Fibroblast of peridontal ligament (primary cell): ENCODE data around the gene BCO2.
A peak's percentile ranks its signal among the peaks of the same experiment; 100 is the strongest.

Experiments used
- DNase-seq: peaks from one replicate; pipeline ENCODE4 v3.0.0-alpha.2; 2010; ENCODE audit errors: extremely low read depth

The BCO2 gene

GRCh38 chr11:112248201-112248600 is 72.9 kb downstream of the BCO2 start:
- DNase-seq: peak; percentile 63

DNA sequence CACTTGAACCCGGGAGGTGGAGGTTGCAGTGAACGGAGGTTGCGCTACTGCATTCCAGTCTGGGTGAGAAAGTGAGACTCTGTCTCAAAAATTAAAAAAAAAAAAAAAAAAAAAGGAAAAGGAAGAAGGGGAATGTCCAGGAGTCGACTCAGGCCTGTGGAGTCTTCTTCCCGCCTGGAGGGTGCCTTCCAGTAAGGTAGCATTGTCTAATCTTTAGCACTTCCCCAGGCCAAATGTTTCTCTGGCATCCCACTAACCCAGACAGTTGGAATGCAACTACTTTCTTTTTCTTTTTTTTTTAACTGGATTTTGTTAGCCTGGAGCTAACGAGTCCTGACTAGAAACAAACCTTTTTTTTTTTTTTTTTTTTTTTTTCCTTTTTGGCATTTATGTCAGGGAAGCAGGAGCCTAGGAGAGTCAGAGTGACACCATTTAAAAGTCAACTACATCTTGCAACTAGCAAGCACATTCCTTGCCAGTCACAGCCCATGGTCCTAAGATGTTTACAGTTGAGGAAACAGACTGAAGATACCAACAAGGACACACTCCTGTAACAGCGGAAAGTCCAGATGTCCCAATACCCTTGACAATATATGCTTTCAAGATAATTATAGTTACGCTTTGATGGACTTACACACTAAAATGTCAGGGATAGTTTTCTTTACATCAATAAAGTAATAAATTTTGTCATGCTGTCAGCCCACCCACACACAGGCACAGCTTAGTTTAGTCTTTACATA is 74.7 kb downstream of the BCO2 start:
- no peak for DNase-seq

DNA sequence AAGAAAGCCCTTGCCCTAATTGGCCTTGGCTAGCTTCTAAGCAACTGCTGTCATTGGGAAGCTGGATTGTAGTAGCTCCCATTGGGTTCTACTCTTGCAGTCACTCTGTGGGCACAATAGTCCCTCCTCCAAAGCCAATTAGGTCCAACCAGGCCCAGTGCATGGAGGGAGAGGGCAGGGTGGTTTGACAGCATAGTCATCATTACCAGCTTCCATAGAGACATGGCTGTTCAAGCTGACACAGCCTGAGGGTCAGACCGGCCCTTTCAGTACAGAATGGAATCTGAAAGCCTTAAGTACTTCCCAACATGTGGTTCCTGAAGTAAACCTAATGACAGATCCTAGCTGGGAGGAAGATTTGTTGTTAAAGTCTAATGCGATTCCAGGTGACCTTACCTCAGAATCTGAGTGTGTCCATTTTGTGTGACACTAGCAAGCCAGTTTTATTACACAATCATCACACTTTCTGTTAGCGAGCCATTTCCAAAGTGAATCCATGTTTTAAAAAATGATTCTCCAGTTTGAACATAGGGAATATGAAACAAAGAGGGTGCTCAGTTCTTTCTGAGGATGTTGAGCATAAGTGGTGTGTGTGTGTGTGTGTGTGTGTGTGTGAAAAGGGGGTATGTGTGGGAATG is 78.4 kb downstream of the BCO2 start:
- DNase-seq: no peak

GRCh38 chr11:112255067-112255720 is 79.9 kb downstream of the BCO2 start:
- peak; percentile 92 for DNase-seq

DNA sequence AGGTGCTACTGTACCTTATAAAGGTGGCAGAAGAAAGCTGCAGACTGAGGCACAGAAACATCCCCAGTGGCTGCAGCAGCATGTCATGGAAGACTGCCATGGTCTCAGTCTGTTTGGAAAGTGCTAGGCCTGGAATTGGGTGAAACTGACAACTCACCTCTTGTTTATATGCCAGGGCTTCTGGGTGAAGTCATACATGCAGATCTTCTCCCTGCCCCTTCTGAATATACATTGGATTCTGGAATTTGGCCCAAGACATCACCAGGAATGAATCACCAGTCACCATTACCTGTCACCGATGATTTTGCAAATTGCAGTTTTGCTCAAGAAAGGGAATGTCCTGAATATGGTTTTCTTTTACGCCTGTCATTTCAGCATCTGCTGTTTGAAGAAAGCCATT is 85.2 kb downstream of the BCO2 start, which contains the start of gene PLET1:
TSS of gene PLET1 (minus strand) at position 371 of the 400 bp plus-strand sequence. CDS start at position 100, 271 bp downstream.
- no peak for DNase-seq

GRCh38 chr11:112265659-112266409 is 90.5 kb downstream of the BCO2 start:
- DNase-seq: no peak

- DNase-seq: no peak
Measured at GRCh38 chr11:112266410-112266778, 91.1 kb downstream of the BCO2 start.

- DNase-seq: no peak
Measured at GRCh38 chr11:112267188-112267591, 91.9 kb downstream of the BCO2 start.

GRCh38 chr11:112268406-112268805 is 93.1 kb downstream of the BCO2 start:
- DNase-seq: no peak
